Endothelial cell of umbilical vein (primary cell): ENCODE data around the gene SLC37A1. TPM values are rescaled to one million over a fixed set of nuclear protein-coding genes. Genes with fewer than 3 reads are reported as not detected.

Experiments
- BruUV-seq: library from RNA; stranded (reverse); fragments of 400-500 nt; replicated peaks from 2 replicates; lab custom pipeline; 2021; lab: Mats Ljungman, UMichigan
- CTCF ChIA-PET: fragments of 300-600, 350-600 bp; sonication (Branson Sonifier 250); formaldehyde crosslinking; loops from one replicate; lab custom pipeline; 2021; ENCODE audit warnings: antibody characterized with exemption, inconsistent platforms; lab: Charles Lee
- POLR2A ChIA-PET: fragments of 300-600, 350-600 bp; sonication (Branson Sonifier 250); formaldehyde crosslinking; loops from one replicate; lab custom pipeline; 2021; ENCODE audit warnings: antibody characterized with exemption, inconsistent platforms; lab: Charles Lee
- DNase-seq: peaks from one replicate; pipeline ENCODE4 v3.0.0-alpha.2; 2011; ENCODE audit warnings: low read depth, low spot score
- FAIRE-seq: peaks from 2 replicates; lab custom pipeline; 2011; peaks lifted over from hg19 to GRCh38; lab: Jason Lieb, UNC
- H2AFZ ChIP-seq: 2 replicates; pipeline ENCODE4 v1.6.0; 2012; ENCODE audit warnings: low read depth, low read length, control low read depth, inconsistent platforms
- H3K27ac ChIP-seq: 2 replicates; pipeline ENCODE4 v1.5.1; 2011; ENCODE audit warnings: low read depth, mild to moderate bottlenecking, control low read depth, low read length, moderate library complexity; ENCODE audit not compliant: insufficient read depth
- H3K27me3 ChIP-seq, 2 experiments: 2 replicates each; pipeline versions ENCODE4 v1.6.0 to v1.6.1; 2011; ENCODE audit warnings: low read length in 2 of 2, mixed read lengths in 1 of 2; ENCODE audit not compliant: control insufficient read depth in 2 of 2, insufficient read depth in 2 of 2
- H3K36me3 ChIP-seq, 2 experiments: 2 replicates in 1 of 2; 3 replicates in 1 of 2; pipeline ENCODE4 v1.5.1; 2011; ENCODE audit warnings: low read length in 2 of 2, mild to moderate bottlenecking in 1 of 2, moderate library complexity in 1 of 2; ENCODE audit not compliant: control insufficient read depth in 2 of 2, insufficient read depth in 2 of 2; ENCODE audit errors: extremely low read depth in 1 of 2
- H3K4me1 ChIP-seq: 3 replicates; pipeline ENCODE4 v1.5.1; 2011; ENCODE audit warnings: mild to moderate bottlenecking, low read length; ENCODE audit not compliant: control insufficient read depth, insufficient read depth; ENCODE audit errors: extremely low read depth
- H3K4me2 ChIP-seq: 2 replicates; pipeline ENCODE4 v1.6.1; 2011; ENCODE audit warnings: low read length, control low read depth, mixed read lengths; ENCODE audit not compliant: insufficient read depth
- H3K4me3 ChIP-seq, 3 experiments: fragments of 200-600 bp in 1 of 3; sonication (generic), shearing (Covaris generic) in 1 of 3; replicated peaks in 1 of 3; 2 replicates each; pipeline ENCODE4 v1.5.1; 2011 to 2016; ENCODE audit warnings: control low read depth in 3 of 3, low read length in 3 of 3, mild to moderate bottlenecking in 2 of 3, inconsistent platforms in 1 of 3, low read depth in 1 of 3, moderate library complexity in 1 of 3; ENCODE audit not compliant: insufficient read depth in 1 of 3
- H3K79me2 ChIP-seq: 2 replicates; pipeline ENCODE4 v1.6.0; 2012; ENCODE audit warnings: low read length, inconsistent platforms; ENCODE audit not compliant: control insufficient read depth, insufficient read depth
- H3K9ac ChIP-seq: replicated peaks from 2 replicates; pipeline ENCODE3; 2011; ENCODE audit warnings: low read length, control low read depth; ENCODE audit not compliant: insufficient read depth; ENCODE audit errors: extremely low read depth
- H3K9me1 ChIP-seq: replicated peaks from 3 replicates; pipeline ENCODE4 v1.6.0; 2011; ENCODE audit warnings: mild to moderate bottlenecking, low read length; ENCODE audit not compliant: control insufficient read depth, insufficient read depth; ENCODE audit errors: extremely low read depth
- H3K9me3 ChIP-seq: replicated peaks from 2 replicates; pipeline ENCODE4 v1.5.1; 2012; ENCODE audit warnings: low read length, inconsistent platforms; ENCODE audit not compliant: control insufficient read depth, insufficient read depth
- H4K20me1 ChIP-seq: replicated peaks from 2 replicates; pipeline ENCODE3; 2011; ENCODE audit warnings: mild to moderate bottlenecking, low read length; ENCODE audit not compliant: control insufficient read depth, insufficient read depth; ENCODE audit errors: extremely low read depth
- CTCF ChIP-seq, 2 donors: IDR thresholded peaks; 1 replicate in 1 of 2; 2 replicates in 1 of 2; pipeline ENCODE4 v1.5.1; 2011; ENCODE audit warnings: low read length in 2 of 2, mild to moderate bottlenecking in 2 of 2, moderate library complexity in 2 of 2, control low read depth in 1 of 2, inconsistent platforms in 1 of 2, low read depth in 1 of 2; ENCODE audit not compliant: insufficient read depth in 1 of 2; ENCODE audit errors: extremely low read depth in 1 of 2
- EZH2 ChIP-seq: IDR thresholded peaks from 2 replicates; pipeline ENCODE4 v1.6.1; 2012; ENCODE audit warnings: borderline replicate concordance, low read depth, mild to moderate bottlenecking, moderate library complexity, low read length, inconsistent platforms; ENCODE audit not compliant: severe bottlenecking
- FOS ChIP-seq: IDR thresholded peaks from 2 replicates; pipeline ENCODE4 v1.6.1; 2011; ENCODE audit warnings: mild to moderate bottlenecking, low read length, moderate library complexity, borderline replicate concordance; ENCODE audit not compliant: insufficient read depth
- GATA2 ChIP-seq: IDR thresholded peaks from 2 replicates; pipeline ENCODE4 v1.7.0; 2011; ENCODE audit warnings: low read depth, mild to moderate bottlenecking, moderate library complexity, mixed read lengths, low read length; ENCODE audit not compliant: insufficient read length, insufficient read depth
- JUN ChIP-seq: IDR thresholded peaks from 2 replicates; pipeline ENCODE4 v1.6.1; 2011; ENCODE audit warnings: borderline replicate concordance, low read depth; ENCODE audit not compliant: insufficient read length, insufficient read depth
- MAX ChIP-seq: IDR thresholded peaks from 2 replicates; pipeline ENCODE4 v1.6.1; 2011; ENCODE audit not compliant: insufficient read depth, insufficient read length
- MYC ChIP-seq: IDR thresholded peaks from one replicate; pipeline ENCODE4 v1.6.1; 2011; ENCODE audit warnings: mild to moderate bottlenecking, low read depth, low read length
- POLR2A ChIP-seq: IDR thresholded peaks from 2 replicates; pipeline ENCODE4 v1.6.1; 2012; ENCODE audit warnings: low read depth, mild to moderate bottlenecking, control low read depth, low read length
- POLR2AphosphoS5 ChIP-seq: IDR thresholded peaks from 2 replicates; pipeline ENCODE4 v1.6.1; 2012; ENCODE audit warnings: low read depth, mild to moderate bottlenecking, control low read depth, low read length, moderate library complexity; ENCODE audit not compliant: insufficient read depth
- dilution Hi-C: fragments of 300-500 bp; cut with MboI; formaldehyde crosslinking; loops from one replicate; pipeline ENCODE4 v1.15.0; 2019; ENCODE audit warnings: low sequenced_read_pairs; ENCODE audit not compliant: extremely low pct_ligation_motif_present
- intact Hi-C: fragments of 100-400 bp; cut with micrococcal nuclease; formaldehyde crosslinking; loops from one replicate; pipeline ENCODE4 v1.10.0; 2022
- polyA plus RNA-seq, 4 experiments: library from polyadenylated mRNA; depleted of rRNA in 3 of 4; stranded (reverse) in 3 of 4; unstranded in 1 of 4; fragments of >200 nt; gene quantifications; 2 replicates each; pipeline versions ENCODE4 v1.2.1 to v1.2.3, GENCODE V29; 2011 to 2012; ENCODE audit warnings: missing spikeins in 1 of 4
- total RNA-seq: library from RNA; stranded (reverse); gene quantifications from 2 replicates; pipeline ENCODE4 v1.2.3, GENCODE V29; 2021

Gene SLC37A1
- total and polyA plus RNA-seq, 2 donors (not counting 3 experiments of a cell fraction or from before 2014, with no cell fraction given) = 4.7 to 7.6 TPM

DNA sequence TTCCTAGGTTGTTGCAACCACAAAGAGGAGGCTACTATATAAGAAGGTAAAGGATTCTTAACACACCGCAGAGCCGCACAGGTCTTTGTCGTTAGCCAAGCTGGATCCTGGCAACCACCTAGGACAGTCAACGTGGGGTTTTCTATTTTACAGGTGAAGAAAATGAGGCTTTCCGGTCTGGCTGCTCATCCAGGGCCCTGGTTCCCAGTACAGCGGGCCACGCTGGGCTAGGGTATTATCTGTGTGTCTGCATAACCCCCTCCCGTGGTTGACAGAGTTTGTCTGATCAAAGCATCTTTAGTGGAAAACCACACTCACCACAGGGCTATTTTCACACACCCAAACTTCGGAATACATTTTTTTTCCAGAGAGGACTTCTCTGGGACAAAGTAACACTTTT, 100.7 kb downstream of the SLC37A1 start:
- H3K9me3 ChIP-seq = no peaks in the 10 kb centered on the region
- H3K4me1 ChIP-seq = no peaks in the 10 kb centered on the region
- intact Hi-C loops = no loop called here
- FAIRE-seq (no peak), DNase-seq (no peak)
- no peak overlapping the region for H3K4me2 ChIP-seq
- TF ChIP-seq JUN (no peak), MAX (no peak), GATA2 (no peak), EZH2 (no peak), MYC (no peak), FOS (no peak), CTCF (IDR thresholded peaks at IDR 0.05; ENCODE audit: extremely low read depth in 1 of 2, insufficient read depth in 1 of 2, low read depth in 1 of 2, low read length in 2 of 2) (no peak), POLR2A (no peak), POLR2AphosphoS5 (no peak)
- H3K27ac ChIP-seq = no peak overlapping the region
- H3K27me3 ChIP-seq = peaks cover 3 to 7% of the 10 kb centered on the region in 2 experiments
- no TSS peak for BruUV-seq
- H4K20me1 ChIP-seq = no peaks in the 10 kb centered on the region
- POLR2A ChIA-PET = no interaction called here
- no peak overlapping the region for H3K4me3 ChIP-seq
- H3K79me2 ChIP-seq = no peaks in the 10 kb centered on the region
- CTCF ChIA-PET = no interaction called here
- H3K9ac ChIP-seq = no peak overlapping the region
- H3K9me1 ChIP-seq = no peaks in the 10 kb centered on the region
- no peak overlapping the region for H2AFZ ChIP-seq
- dilution Hi-C loops = no loop called here
- no peaks in the 10 kb centered on the region for H3K36me3 ChIP-seq
